Measurements from ENCODE around the gene HMG20B. TPM values are rescaled to one million over a fixed set of nuclear protein-coding genes. Genes with fewer than 3 reads are reported as not detected.

Gene HMG20B
- total and polyA plus RNA-seq, 2 of the 8 experiments (the other 6 are each of a cell fraction or from before 2014, with no cell fraction given), result 42.9 to 74.2 TPM

DNA sequence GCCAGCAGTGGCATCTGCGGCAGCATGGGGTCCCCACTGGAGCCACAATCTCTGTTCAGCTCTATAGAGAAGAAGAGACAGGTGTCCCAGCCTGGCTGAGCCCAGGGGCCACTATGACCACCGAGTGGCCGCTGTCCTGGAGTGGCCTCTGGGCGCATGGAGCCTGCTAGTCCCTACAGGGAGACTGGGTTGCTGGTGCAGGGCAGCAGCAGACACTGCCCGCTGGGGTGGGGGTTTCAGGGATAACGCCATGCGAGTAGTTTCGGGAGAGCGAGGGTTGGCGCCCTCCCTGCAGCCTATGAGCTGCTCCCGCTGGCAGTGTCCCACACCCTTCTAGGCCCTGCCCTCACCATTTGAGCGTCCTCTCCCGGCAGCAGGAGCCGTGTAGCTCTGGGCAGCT lies 44.7 kb upstream of the HMG20B start (continued):
- TF ChIP-seq SRF (IDR thresholded peaks at IDR 0.05; ENCODE audit: low read depth, low read length), result no peak
- no peak for TF ChIP-seq CREB1 (IDR thresholded peaks at IDR 0.05)
- no peak for TF ChIP-seq KDM4A (IDR thresholded peaks at IDR 0.05; ENCODE audit: low read depth, low read length, severe bottlenecking)
- TF ChIP-seq CHD1 (IDR thresholded peaks at IDR 0.05; ENCODE audit: low read depth, low read length), result no peak
- TF ChIP-seq POLR2A (IDR thresholded peaks at IDR 0.05; ENCODE audit: control extremely low read depth in 1 of 2, low read depth in 2 of 2, low read length in 2 of 2), result no peak
- no peak for TF ChIP-seq KDM5A (IDR thresholded peaks at IDR 0.05; ENCODE audit: low read length)
- TF ChIP-seq TCF12 (IDR thresholded peaks at IDR 0.05; ENCODE audit: low read depth, low read length), result no peak
- no peak for TF ChIP-seq MAFK (IDR thresholded peaks at IDR 0.05; ENCODE audit: low read depth, low read length)
